Measurements from ENCODE around the gene DNAH2.

DNA sequence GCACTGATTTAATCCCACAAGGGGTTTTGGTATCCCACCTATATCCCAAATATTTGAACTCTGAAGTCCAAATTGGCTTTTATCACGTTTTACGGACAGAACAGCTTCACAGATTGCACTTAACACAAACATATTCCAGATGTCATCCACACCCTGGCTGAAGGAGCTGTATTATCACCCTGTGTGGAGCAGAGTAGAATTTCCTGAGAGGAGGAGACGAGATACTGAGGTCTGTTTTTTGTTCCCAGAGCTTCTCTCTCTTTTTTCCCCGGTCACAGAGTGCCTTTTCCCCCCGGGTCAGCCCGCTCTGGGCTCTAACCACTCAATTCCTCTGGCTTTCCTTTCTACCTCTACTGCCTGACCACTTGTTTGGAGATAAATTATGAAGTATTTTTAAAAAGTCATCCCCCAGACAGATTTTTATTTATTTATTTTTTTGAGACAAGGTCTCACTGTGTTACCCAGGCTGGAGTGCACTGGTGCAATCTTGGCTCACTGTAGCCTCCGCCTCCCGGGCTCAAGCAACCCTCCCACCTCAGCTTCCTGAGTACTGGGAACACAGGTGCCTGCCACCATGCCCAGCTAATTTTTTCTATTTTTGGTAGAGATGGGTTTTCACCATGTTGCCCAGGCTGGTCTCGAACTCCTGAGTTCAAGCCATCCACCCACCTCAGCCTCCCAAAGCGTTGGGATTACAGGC, 30.7 kb downstream of the DNAH2 start:
- TF ChIP-seq, protein P1, sequence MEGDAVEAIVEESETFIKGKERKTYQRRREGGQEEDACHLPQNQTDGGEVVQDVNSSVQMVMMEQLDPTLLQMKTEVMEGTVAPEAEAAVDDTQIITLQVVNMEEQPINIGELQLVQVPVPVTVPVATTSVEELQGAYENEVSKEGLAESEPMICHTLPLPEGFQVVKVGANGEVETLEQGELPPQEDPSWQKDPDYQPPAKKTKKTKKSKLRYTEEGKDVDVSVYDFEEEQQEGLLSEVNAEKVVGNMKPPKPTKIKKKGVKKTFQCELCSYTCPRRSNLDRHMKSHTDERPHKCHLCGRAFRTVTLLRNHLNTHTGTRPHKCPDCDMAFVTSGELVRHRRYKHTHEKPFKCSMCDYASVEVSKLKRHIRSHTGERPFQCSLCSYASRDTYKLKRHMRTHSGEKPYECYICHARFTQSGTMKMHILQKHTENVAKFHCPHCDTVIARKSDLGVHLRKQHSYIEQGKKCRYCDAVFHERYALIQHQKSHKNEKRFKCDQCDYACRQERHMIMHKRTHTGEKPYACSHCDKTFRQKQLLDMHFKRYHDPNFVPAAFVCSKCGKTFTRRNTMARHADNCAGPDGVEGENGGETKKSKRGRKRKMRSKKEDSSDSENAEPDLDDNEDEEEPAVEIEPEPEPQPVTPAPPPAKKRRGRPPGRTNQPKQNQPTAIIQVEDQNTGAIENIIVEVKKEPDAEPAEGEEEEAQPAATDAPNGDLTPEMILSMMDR (IDR thresholded peaks at IDR 0.05), result no peak
- TF ChIP-seq POLR2A (IDR thresholded peaks at IDR 0.05), result no peak
